ENCODE measurements around the gene DOK4. TPM values are rescaled to one million over a fixed set of nuclear protein-coding genes. Genes with fewer than 3 reads are reported as not detected.

Gene DOK4
- total RNA-seq, 1 experiment from 2014 or later, result 13.0 TPM

GRCh38 chr16:57479976-57480753 is 6.1 kb downstream of the DOK4 start:
- Histone ChIP-seq H3K4me1 (no peaks in the 10 kb centered on the region; the same call in 1 of the 2 replicates), H3K27ac (no peak overlapping the region)

GRCh38 chr16:57479205-57479975 is 6.9 kb downstream of the DOK4 start:
- H3K36me3 ChIP-seq, result no peaks in the 10 kb centered on the region
- H3K27ac ChIP-seq, result no peak overlapping the region
- H3K27me3 ChIP-seq, result no peaks in the 10 kb centered on the region
- peak; percentile 73 to 79 for DNase-seq
- H3K9me3 ChIP-seq (replicated peaks), result no peaks in the 10 kb centered on the region
- peak overlapping the region; percentile 52 for H3K4me3 ChIP-seq
- H3K4me1 ChIP-seq, result no peaks in the 10 kb centered on the region; the same call in 1 of the 2 replicates

More at GRCh38 chr16:57479976-57480753, 6.1 kb downstream of the DOK4 start:
- Histone ChIP-seq H3K27me3 (0 out of 2 replicates have a peak, but pooled peaks cover 4% of the 10 kb centered on the region), H3K36me3 (no peaks in the 10 kb centered on the region), H3K4me3 (peak overlapping the region; percentile 52), H3K9me3 (replicated peaks) (no peaks in the 10 kb centered on the region)
- DNase-seq, result peak; percentile 64 to 66

- Histone ChIP-seq H3K27me3 (no peaks in the 10 kb centered on the region), H3K9me3 (replicated peaks) (no peaks in the 10 kb centered on the region), H3K4me1 (no peaks in the 10 kb centered on the region; the same call in 1 of the 2 replicates), H3K27ac (no peak overlapping the region), H3K36me3 (no peaks in the 10 kb centered on the region), H3K4me3 (peak overlapping the region; percentile 52)
- DNase-seq, result no peak
These were observed 7.7 kb downstream of the DOK4 start for GRCh38 chr16:57478396-57479204.

- Histone ChIP-seq H3K4me3 (no peak overlapping the region), H3K36me3 (0 out of 2 replicates have a peak, but pooled peaks cover 3% of the 10 kb centered on the region), H3K27me3 (no peaks in the 10 kb centered on the region), H3K27ac (no peak overlapping the region), H3K4me1 (no peaks in the 10 kb centered on the region; the same call in 1 of the 2 replicates), H3K9me3 (replicated peaks) (no peaks in the 10 kb centered on the region)
- DNase-seq, result no peak
These were observed 8.6 kb downstream of the DOK4 start for GRCh38 chr16:57477531-57478202.

- Histone ChIP-seq H3K4me1 (no peaks in the 10 kb centered on the region; the same call in 1 of the 2 replicates), H3K9me3 (replicated peaks) (no peaks in the 10 kb centered on the region), H3K27ac (no peak overlapping the region), H3K36me3 (0 out of 2 replicates have a peak, but pooled peaks cover 5% of the 10 kb centered on the region), H3K27me3 (no peaks in the 10 kb centered on the region), H3K4me3 (no peak overlapping the region)
- no peak for DNase-seq
These were observed 9.5 kb downstream of the DOK4 start for GRCh38 chr16:57476546-57477410.

- peaks cover 11% of the 10 kb centered on the region for H3K36me3 ChIP-seq
- no peaks in the 10 kb centered on the region; the same call in 1 of the 2 replicates for H3K4me1 ChIP-seq
- no peak overlapping the region for H3K27ac ChIP-seq
- DNase-seq, result peak; percentile 73 to 74
- H3K4me3 ChIP-seq, result no peak overlapping the region
- H3K9me3 ChIP-seq (replicated peaks), result no peaks in the 10 kb centered on the region
- H3K27me3 ChIP-seq, result no peaks in the 10 kb centered on the region
These were observed 10.5 kb downstream of the DOK4 start for GRCh38 chr16:57475711-57476339.

- Histone ChIP-seq H3K27ac (no peak overlapping the region), H3K27me3 (no peaks in the 10 kb centered on the region), H3K36me3 (peaks cover 20% of the 10 kb centered on the region), H3K9me3 (replicated peaks) (no peaks in the 10 kb centered on the region), H3K4me3 (no peak overlapping the region), H3K4me1 (no peaks in the 10 kb centered on the region; the same call in 1 of the 2 replicates)
- no peak for DNase-seq
These were observed 11.3 kb downstream of the DOK4 start for GRCh38 chr16:57474671-57475661.

- H3K27ac ChIP-seq, result no peak overlapping the region
- H3K4me1 ChIP-seq, result no peaks in the 10 kb centered on the region; the same call in 1 of the 2 replicates
- no peak for DNase-seq
- no peaks in the 10 kb centered on the region for H3K9me3 ChIP-seq (replicated peaks)
- H3K36me3 ChIP-seq, result peaks cover 29% of the 10 kb centered on the region
- no peaks in the 10 kb centered on the region for H3K27me3 ChIP-seq
- no peak overlapping the region for H3K4me3 ChIP-seq
These were observed 12.4 kb downstream of the DOK4 start for GRCh38 chr16:57473906-57474305.

- Histone ChIP-seq H3K27ac (no peak overlapping the region), H3K4me1 (no peaks in the 10 kb centered on the region), H3K36me3 (peaks cover 35% of the 10 kb centered on the region), H3K4me3 (no peak overlapping the region), H3K9me3 (replicated peaks) (no peaks in the 10 kb centered on the region), H3K27me3 (no peaks in the 10 kb centered on the region)
- DNase-seq, result no peak
These were observed 13.0 kb downstream of the DOK4 start for GRCh38 chr16:57473176-57473840.

GRCh38 chr16:57472665-57473060 is 13.6 kb downstream of the DOK4 start:
- Histone ChIP-seq H3K4me3 (no peak overlapping the region), H3K9me3 (replicated peaks) (no peaks in the 10 kb centered on the region), H3K36me3 (peaks cover 41% of the 10 kb centered on the region), H3K27me3 (no peaks in the 10 kb centered on the region), H3K4me1 (no peaks in the 10 kb centered on the region), H3K27ac (no peak overlapping the region)
- no peak for DNase-seq

GRCh38 chr16:57471852-57472664 is 14.2 kb downstream of the DOK4 start:
- no peaks in the 10 kb centered on the region for H3K27me3 ChIP-seq
- no peaks in the 10 kb centered on the region for H3K9me3 ChIP-seq (replicated peaks)
- DNase-seq, result no peak
- H3K4me3 ChIP-seq, result no peak overlapping the region
- H3K4me1 ChIP-seq, result no peaks in the 10 kb centered on the region
- peaks cover 47% of the 10 kb centered on the region for H3K36me3 ChIP-seq
- no peak overlapping the region for H3K27ac ChIP-seq

Measured in SJCRH30 (cell line).